Muscle of back (tissue), 11 donors: ENCODE measurements around the gene EPHA3. TPM values are rescaled to one million over a fixed set of nuclear protein-coding genes. Genes with fewer than 3 reads are reported as not detected.
A peak's percentile ranks its signal among the peaks of the same experiment; 100 is the strongest.

Source experiments
- DNase-seq, 3 donors: peaks; one replicate each; pipeline versions ENCODE4 v3.0.0 to v3.0.0-alpha.2; 2013
- polyA plus RNA-seq, 10 donors: library from polyadenylated mRNA; unstranded; fragments of 120-200 nt; gene quantifications; one replicate each; pipeline ENCODE4 v1.2.1, GENCODE V29; 2013; ENCODE audit not compliant: insufficient read length in 10 of 10

Gene EPHA3
- polyA plus RNA-seq, 10 donors = 10.6 to 33.2 (median 23.9) TPM

DNA sequence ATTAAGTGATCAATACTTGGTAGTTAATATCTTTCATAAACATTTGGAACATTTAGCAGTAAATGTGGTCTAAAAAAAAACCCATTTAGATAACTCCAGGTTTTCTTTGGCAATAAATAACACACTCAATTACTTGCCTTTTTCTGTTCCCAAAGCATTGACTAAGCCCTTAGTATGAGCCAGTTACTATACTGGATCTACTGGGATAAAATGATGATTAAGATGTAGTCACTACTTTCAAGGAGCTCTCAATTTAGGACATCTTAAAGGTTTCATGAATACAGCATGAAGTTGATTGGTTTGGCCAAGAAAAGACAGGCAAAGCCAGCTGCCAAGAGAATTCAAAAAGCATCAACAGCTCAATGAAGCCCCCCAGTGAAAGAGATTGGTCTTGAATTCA is 250.9 kb downstream of the EPHA3 start:
- DNase-seq = no peak

DNA sequence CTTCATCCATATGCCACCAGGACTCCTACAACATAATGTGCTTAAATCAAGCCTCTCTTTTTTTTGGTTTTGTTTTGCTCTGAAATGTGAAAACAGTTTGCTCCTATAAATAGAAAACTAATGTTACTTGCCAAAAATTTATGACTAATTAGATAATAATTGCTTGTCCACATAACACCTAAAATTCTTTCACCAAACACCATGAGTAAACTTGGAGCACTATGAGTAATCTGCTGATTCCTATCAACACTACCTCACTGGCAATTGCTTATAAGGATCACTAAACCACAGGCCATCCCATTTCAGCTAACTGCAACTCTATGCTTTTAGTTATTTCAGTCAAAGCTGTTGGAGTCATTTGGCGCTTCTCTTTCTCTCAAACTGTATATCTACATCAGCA is 252.7 kb downstream of the EPHA3 start:
- DNase-seq = peak in 1 of 3 donors; percentile 68

DNA sequence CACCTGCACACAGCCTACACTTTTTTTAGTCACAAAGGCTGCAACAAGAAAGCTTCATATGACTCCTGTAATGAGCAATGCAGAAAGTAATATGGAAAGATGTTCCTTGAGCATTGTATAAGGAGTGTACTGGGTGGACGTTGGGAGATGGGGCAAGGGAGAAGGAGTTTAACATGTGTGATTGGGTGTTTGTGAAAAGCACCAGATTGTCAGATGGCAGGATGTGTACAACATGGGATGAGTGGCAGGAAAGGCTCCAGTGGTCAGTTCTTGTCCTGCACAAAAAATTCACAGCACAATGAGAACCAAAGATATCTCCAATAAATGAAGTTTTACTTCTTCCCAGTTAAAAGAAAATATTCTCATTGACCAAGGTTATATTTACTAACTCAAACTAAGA is 255.1 kb downstream of the EPHA3 start:
- DNase-seq = no peak

DNA sequence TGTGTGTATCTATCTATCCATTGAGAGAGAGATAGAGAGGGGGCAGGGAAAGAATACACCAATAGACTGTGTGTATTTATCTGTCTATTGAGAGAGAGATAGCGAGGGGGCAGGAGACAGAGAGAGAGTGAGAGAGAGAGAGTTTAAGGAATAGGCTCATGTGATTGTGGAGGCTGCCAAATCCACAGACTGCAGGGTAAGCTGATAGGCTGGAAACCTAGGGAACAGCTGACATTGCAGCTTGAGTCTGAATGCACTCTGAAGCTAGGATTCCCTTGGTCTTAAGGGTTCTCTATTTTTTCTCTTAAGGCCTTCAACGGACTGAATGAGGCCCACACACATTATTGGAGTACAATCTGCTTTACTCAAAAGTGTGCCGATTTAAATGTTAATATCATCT is 255.8 kb downstream of the EPHA3 start:
- DNase-seq = no peak

DNA sequence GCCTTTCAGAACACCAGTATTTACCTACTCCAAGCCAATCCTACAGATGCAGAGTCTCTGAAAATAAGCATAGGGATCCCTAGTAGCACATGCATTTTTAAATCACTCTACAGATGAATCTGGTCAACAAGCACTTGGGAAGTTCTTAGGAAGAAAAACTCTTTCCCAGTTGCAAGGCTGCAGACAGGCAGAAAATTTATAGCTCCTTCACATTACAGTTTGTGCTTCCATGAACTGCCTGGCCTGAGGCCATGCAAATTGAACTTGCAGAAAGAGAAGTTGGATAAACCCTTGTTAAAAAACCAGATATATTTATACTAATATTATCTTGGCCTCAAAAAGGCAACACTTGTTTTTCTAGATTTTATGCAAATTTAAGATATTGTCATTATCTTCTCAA is 256.9 kb downstream of the EPHA3 start:
- DNase-seq = peak; percentile 40 to 79 (median 57)

DNA sequence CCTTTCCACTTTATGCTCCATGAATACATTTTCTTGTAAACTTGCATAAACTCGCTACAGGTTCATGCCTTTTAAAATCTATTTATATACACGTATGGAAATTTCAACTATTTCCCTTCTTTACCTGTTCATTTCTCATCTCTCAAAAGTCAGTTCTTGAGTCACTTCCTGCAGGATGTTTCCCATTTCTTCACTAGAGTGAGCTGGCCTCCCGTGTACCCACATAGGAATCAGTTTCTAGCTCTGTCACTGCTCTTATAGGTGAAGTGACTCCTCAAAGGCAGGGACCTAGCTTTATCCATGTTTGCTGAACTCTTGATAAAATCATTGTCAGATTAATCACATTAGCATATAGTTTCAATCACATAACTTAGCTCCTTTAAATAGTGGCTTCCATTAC is 259.7 kb downstream of the EPHA3 start:
- DNase-seq = no peak

DNA sequence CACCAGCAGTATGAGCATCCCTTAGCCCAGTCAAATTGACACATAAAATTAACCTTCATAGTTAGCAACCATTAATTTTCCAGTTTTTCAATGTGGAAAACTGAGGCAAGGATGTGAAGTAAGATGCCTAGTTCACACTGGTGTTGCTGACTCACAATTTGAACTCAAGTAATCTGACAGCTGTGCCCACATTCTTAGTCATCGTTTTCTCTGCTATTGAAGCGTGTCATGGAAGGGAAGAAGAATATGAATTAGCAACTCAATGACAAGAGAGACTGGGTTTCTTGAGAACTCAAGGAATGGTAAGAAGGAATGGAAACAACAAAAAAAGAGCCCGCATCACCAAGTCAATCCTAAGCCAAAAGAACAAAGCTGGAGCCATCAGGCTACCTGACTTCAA is 261.4 kb downstream of the EPHA3 start:
- no peak for DNase-seq

DNA sequence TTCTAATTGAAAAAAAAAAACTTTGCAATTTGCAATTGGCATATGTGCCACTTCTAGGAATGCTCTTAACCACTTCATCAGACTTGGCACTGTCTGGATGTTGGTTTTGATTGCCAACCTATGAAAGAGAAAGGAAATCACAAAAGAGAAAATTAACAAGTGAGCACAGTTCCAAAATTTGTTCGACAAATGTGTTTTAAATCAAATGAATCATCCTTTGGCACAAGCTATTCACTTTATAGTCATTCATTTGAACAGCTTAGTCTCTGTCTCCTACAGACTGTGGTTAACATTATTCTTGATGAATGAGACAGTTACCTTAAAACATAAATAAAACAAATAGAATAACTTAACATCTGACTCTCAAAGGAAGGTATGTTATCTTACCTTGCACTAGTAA is 265.0 kb downstream of the EPHA3 start:
- DNase-seq = peak; percentile 57 to 79 (median 63)

DNA sequence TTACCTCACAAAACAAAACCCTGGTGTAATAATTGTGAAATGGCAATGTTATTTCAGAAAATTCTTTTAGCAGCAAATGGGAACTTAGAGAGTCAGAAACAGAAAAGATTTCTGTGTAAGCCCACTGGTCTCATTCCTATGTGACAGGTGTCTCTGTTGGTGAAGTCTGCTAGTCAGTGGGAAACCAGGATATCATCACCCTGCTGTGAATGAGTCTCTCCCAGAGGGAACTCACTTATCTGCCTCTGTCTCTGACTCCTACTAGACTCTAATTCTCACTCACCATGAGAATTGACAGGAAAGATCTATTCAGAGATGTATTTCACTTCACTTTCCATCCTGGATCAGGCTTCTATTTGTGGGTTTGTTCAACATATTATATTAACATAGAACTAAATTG is 266.0 kb downstream of the EPHA3 start:
- no peak for DNase-seq

DNA sequence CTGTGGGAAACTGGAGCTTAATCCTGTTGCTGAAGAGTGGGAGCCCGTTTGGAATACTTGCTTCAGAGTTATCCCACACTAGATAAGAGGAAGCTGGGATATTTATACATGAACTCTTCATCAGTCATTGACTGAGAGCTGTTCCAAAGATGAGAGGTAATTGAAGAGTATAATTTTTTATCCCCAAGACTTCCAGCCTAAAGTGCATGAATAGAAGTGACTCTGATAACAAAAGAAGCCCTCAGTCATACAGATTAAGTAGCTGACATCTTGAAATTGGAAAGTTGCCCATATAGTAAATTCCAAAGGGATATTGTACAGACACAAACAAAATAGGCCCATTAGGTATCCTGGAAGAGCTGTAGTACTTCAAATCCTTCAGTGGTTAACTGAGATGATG is 268.0 kb downstream of the EPHA3 start:
- no peak for DNase-seq

DNA sequence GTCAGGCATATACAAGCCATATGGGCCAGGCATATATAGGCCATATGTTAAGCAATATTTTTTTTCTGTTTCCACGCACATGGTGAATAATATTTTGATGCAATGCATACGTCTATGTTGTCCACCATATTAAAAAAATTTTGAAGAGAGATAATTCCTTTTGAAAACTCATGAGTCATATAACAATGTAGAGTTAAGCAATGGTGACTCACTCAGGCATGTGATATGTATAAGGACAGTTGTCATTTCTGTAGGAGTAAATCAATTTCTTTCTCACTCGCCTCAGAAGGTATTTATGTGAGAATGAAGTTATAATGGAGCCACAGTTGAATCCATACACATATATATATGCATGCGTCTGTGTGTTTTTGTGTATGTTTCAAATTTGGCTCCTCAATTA is 272.6 kb downstream of the EPHA3 start:
- no peak for DNase-seq

DNA sequence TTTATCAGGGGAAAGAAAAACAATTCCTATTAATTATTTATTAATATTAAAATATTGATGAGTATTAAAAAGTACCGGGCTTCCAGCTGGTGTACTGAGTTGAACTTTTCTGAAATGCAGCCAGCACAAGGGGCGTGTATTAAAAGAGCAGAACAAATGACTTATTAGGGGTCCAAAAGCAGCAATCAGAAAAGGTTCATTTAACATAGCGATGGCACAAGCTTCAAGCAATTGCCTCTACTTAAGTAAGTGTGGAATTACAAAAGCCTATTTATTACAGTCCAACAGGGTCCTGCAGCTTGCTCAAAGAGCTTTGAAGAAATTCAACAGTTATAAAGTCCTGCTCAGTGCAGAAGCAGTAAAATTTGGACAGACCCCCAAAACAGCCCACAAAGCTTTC is 285.6 kb downstream of the EPHA3 start:
- no peak for DNase-seq

DNA sequence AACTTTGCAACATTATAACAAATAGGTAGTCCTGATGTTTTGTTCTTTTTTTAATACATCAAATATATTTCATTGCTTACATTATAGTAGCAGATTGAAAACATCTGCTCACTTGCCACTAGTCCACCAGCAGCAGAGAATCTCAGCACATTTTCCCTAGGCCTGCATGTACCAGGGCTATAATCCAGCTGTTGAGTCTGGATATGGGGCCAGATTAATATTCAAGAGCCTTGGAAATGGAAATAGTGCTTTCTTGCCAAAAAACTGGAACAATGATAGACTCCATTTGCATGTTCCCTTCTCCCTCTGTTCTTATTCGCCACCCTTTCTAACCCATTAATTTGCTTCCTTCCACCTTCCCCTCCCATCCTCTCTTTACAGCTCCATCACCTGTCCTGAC is 288.0 kb downstream of the EPHA3 start:
- DNase-seq = peak; percentile 13 to 73 (median 43)

DNA sequence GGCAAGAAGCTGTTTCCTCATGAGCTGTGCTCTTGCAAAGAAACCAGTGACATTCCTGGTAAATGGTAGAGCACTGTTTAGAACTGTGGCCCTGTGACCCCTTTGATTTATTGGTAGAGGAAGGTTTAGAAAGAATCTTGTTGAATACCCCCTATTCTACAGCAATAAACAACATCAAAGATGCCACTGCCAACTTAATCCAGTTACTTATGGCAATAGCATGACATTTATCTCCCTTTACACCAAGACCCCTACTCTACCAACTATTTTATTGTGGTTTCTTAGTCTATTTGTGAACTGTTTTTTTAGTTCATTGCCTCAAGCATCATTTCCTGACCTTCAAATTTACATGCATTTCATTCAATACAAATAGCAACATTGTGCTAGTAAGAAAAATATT is 288.6 kb downstream of the EPHA3 start:
- no peak for DNase-seq

DNA sequence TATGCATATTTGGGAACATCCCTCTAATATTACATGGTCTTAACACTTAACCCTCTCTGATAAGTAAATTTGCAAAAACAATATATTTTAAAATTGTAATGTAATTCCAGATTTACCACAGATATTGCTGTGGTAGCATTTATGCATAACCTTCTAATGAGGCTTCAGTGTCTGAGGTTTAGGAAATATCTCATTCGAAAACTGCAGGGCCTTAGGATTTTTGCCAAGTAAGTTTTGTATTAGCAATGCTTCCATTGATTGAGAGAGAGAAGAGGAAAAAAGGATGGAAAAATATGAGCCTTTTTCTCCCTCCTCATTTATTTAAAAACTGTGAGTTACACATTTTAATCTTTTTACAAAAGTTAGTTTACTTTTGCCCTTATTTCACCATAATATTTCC is 294.6 kb downstream of the EPHA3 start:
- peak in 2 of 3 donors; percentile 23 to 24 for DNase-seq

DNA sequence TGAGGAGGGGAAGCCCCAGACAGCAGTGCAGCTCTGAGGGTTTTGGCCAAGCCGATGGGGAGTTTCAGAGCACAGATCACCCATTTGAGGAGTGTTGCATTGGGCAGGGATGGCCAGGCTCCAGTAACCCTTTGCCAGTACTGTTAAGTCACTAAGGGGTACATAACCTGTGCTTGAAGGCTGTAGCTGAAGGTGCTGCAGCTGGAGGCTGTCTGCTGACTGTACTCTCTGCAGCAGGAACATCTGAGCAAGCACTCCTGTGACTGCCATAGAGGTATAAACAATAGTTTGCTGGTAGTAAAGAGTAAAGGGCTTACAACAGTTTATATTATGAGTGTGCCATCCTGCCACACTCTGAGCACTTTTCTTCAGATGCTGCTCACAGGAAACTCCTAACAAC is 297.8 kb downstream of the EPHA3 start:
- no peak for DNase-seq

DNA sequence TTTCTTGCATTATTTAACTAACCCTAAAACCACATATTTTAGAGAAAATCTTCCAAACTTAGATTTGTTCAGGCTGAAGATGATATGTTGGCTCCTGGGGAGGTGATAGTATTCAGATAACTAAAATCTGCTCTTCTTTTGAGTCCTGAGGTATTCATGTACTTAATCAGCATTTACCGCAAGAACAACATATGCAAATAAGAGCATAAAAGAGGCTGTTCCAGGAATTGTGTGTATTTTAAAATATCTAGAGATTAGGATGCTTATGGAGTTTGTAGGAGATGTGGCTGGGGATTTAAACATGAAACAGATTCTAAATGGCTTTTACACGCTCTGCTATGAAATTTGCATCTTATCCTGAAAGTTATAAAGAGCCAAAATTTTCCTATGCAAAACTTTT is 298.2 kb downstream of the EPHA3 start:
- DNase-seq = no peak

DNA sequence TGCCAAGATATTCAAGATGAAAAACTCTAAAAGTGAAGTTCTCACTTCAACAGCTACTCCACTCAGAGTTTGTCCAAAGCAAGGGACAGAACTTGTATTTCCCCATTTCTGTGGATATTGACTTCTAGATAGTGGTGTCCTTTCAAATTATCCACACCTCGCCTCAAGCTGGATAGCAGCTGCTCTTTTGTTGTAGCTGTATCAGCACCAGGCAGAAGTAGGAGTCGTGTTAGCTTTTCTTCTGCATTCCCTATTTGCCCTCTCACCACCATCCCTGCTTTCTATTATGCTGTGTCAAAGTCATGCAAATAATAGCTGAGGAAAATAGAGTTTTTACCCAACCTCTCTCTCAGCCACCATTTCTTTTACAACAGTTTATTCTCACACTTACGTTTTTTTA is 303.8 kb downstream of the EPHA3 start:
- DNase-seq = no peak

DNA sequence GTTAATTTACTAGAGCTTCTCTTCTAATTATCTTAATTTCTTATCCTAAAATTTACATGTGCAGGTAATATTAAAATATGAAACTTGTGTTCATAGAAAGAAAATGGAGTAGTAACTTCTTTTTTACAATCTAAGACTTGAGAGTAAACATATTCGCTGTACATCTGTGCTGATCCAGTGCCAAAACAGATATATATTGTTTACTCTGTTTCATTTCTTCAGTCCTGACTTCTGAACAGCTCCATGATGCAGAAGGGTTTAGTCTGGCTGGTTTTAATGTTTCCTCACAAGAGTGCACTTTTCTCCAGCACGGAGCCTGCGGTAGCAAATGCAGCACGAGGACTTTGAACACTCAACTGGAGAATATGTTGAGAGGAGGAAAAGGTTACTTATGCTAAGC is 306.8 kb downstream of the EPHA3 start:
- peak in 1 of 3 donors; percentile 61 for DNase-seq

DNA sequence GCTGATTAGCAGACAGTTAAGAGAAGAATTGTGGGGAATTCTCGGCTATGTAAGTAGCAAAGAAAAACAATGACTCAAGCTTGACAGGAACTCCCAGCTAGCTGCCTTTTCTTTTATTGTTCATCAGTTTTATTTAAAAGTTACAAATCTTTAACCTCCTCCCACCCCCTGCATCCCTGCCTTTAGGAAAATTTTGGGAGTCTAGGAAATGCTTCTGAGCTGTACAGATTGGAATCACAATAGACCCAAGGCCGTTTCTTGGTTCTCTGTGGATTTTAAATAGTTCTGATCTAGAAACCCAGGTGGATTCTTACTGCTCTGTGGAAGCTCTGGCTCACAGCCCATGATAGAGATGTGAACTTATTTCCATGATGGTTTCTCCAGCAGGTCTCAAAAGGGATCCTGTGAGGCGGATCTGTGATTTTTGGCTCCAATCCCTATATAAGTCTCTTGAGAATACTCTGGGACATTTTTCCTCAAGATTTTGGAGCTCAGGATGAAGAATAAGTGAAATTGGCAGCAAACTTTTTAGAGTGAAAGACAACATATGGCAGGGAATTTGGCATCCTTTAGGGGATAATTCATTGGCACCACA is 312.3 kb downstream of the EPHA3 start:
- peak in 1 of 3 donors; percentile 75 for DNase-seq

DNA sequence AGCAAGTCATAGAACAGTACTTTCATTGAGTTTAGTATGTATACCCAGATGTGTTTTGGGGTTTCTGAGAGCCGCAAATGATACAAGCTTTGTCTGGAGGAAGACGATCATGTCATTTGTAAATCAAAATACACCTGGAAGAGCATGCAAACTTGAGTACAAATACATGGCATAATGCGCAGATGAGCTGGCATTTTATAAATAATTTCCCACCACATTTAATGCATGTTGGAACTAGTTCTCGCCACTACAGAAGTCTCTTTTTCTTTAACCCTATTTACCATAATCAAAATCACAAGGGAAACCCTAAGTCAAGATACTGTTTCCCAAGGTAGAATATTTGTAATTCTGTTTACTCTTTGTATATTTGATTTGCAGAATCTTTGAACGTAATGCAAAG is 318.6 kb downstream of the EPHA3 start:
- no peak for DNase-seq

DNA sequence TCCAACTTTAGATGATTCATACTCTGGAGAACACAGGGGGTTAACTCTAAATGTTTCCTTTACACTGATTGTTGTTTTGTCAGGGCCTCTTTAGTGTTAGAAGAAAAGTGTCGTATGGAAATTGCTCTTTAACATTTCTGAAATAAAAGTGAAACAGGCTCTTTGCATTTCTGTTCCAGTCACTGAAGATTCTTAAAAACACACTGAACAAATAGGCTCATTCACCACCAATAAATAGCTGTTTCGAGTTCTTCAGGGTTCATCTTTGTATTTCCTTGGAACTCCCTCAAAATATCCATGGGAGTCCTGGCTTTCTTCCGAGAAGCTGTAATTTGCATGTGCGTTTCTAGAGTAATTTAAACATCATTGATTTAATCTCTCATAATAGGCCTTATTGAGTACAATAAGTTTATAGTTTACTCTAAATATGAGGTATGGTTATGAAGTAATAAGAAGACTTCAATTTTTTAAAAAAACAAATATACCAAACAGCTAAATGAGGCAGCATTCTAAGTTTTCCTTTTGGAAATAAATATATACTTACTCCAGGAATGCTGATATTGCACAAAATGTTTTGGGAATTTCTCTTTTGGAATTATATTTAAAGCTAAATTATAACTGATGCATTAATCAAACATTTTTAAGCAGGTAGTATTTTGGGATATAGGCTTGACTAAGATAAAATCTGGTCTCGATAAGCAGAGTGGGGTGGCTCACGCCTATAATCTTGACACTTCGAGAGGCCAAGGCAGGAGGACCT is 327.4 kb downstream of the EPHA3 start:
- DNase-seq = peak in 2 of 3 donors; percentile 35 to 65

DNA sequence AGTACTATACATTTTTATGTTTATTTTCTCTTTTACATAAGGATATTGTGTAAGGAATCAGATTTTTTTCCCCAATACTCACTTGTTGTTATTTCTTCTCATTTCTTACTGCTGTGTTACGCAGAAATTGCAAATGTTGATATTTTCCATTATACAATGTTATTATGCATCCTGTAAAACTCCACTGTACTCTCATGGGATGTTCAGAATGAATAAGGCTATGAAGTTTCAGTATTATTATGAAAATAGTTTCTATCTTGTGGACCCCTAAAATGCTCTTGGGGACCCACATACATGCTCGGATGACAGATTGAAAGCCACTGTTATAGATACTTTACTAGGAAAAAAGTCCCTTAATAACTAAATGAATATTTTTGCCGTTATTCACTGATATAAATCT is 329.4 kb downstream of the EPHA3 start:
- peak in 1 of 3 donors; percentile 64 for DNase-seq

DNA sequence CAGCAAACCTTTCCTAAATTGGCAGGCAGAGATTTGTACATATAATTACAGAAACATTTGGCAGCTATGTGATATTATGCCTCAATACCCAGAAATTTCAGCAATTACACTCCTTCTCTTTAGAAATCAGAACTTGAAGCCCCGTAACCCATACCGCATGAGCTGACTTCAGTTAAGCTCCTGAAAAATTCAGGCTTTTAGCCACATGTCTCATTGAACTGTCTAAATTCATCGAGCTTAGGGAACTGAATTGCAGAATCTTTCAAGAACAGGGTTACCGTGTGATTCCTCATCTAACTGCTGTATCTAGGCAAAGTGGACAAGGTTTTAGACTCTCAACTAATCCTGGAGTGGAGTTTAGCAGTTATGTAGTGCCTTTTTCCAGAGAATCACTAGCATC is 333.0 kb downstream of the EPHA3 start:
- DNase-seq = no peak
